ENCODE measurements around the gene FOLR3.
"Not testable (repeated sequence)": the region's sequence is repeated elsewhere in the genome, so short reads cannot be mapped to it uniquely, and the experiment has no call there.

FOLR3 gene

GRCh38 chr11:72135473-72135872 is at the start of gene FOLR3:
TSS of gene FOLR3 (plus strand) at chr11:72135725. CDS start at chr11:72135953, 228 bp downstream.
- not testable (repeated sequence) for DNase-seq

- DNase-seq, result no peak
These were observed 47.3 kb upstream of the FOLR3 start for GRCh38 chr11:72088076-72088808.

- peak; percentile 54 for DNase-seq
These were observed 44.2 kb upstream of the FOLR3 start for GRCh38 chr11:72091292-72091691.

GRCh38 chr11:72098741-72099140 is 36.8 kb upstream of the FOLR3 start:
- DNase-seq, result no peak

- no peak for DNase-seq
These were observed 35.5 kb upstream of the FOLR3 start for GRCh38 chr11:72100009-72100408.

- DNase-seq, result no peak
These were observed 35.1 kb upstream of the FOLR3 start for GRCh38 chr11:72100462-72100861.

- no peak for DNase-seq
These were observed 33.4 kb upstream of the FOLR3 start for GRCh38 chr11:72102162-72102561.

GRCh38 chr11:72102631-72102945 is 32.9 kb upstream of the FOLR3 start:
- DNase-seq, result no peak

- peak; percentile 99 for DNase-seq
These were observed 32.4 kb upstream of the FOLR3 start, which contains the start of gene LAMTOR1 for GRCh38 chr11:72102946-72103753. TSS of gene LAMTOR1 (minus strand) at chr11:72103297. CDS start at chr11:72103224, 73 bp downstream.

GRCh38 chr11:72103754-72104167 is 31.8 kb upstream of the FOLR3 start:
- DNase-seq, result no peak

- no peak for DNase-seq
These were observed 29.6 kb upstream of the FOLR3 start, which contains the start of gene TOMT for GRCh38 chr11:72105888-72106287. TSS of gene TOMT (plus strand) at chr11:72105924. CDS start at chr11:72105952, 28 bp downstream.

- DNase-seq, result no peak
These were observed 24.0 kb upstream of the FOLR3 start for GRCh38 chr11:72111300-72112142.

GRCh38 chr11:72112143-72112977 is 23.2 kb upstream of the FOLR3 start, which contains the start of gene ANAPC15:
TSS of gene ANAPC15 (minus strand) at chr11:72112695. CDS start at chr11:72111276, 1,419 bp downstream.
- DNase-seq, result peak; percentile 99

- no peak for DNase-seq
These were observed 22.3 kb upstream of the FOLR3 start for GRCh38 chr11:72112978-72113808.

GRCh38 chr11:72114570-72114969 is 21.0 kb upstream of the FOLR3 start:
- DNase-seq, result no peak

GRCh38 chr11:72116019-72116755 is 19.3 kb upstream of the FOLR3 start:
- no peak for DNase-seq

- no peak for DNase-seq
These were observed 16.3 kb upstream of the FOLR3 start for GRCh38 chr11:72119198-72119597.

- no peak for DNase-seq
These were observed 14.6 kb upstream of the FOLR3 start for GRCh38 chr11:72120930-72121329.

GRCh38 chr11:72122607-72123006 is 12.9 kb upstream of the FOLR3 start:
- no peak for DNase-seq

- DNase-seq, result no peak
These were observed 12.3 kb upstream of the FOLR3 start for GRCh38 chr11:72123117-72123653.

Measured in NCI-H1436 (cell line).